Measurements from ENCODE around the gene CARMIL1.

DNA sequence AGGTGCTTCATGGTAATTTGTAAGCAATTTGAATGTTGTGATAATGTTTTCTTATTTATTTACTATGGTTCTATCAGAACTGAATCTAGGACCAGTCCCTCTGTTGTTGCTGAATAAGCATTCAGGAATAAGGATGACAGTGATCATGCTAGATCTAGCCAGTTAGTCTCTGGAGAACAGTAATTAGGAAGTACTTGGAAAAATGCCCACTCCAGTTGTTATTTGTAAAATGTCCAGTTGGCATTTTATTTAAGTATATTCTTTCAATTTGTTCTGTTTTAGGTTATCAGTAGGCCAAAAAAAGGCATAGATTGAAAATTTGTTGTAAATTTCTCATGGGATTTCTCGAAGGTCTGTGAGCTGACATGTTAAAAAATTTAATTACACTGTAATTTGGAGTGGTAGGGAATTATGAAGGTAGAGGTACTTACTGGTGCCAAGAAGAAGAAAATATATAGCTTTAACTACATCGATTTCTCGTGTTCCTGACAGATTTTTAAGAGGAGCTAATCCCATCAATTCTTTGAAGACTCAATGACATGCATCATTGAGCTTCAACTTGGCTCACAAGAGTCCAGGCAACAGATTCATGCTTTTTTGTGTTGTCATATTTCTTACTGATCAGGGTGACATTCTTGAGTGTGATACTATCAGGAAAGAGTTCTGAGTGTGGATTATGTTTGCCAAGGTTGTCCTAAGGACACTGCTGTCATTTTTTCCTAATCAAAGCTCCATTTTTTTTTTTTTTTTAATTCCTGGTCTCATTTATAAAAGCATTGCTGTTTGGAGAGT, 177.3 kb downstream of the CARMIL1 start:
- TF ChIP-seq CTCF (IDR thresholded peaks at IDR 0.05) (no peak), POLR2A (IDR thresholded peaks at IDR 0.05) (no peak)
